ENCODE measurements around the gene GRID1. TPM values are rescaled to one million over a fixed set of nuclear protein-coding genes. Genes with fewer than 3 reads are reported as not detected.
A peak's percentile ranks its signal among the peaks of the same experiment; 100 is the strongest.

The GRID1 gene
- total RNA-seq, 1 donor from 2014 or later, result 1.4 TPM

GRCh38 chr10:86063341-86063740, 303.3 kb downstream of the GRID1 start:
- TF ChIP-seq, protein P1, sequence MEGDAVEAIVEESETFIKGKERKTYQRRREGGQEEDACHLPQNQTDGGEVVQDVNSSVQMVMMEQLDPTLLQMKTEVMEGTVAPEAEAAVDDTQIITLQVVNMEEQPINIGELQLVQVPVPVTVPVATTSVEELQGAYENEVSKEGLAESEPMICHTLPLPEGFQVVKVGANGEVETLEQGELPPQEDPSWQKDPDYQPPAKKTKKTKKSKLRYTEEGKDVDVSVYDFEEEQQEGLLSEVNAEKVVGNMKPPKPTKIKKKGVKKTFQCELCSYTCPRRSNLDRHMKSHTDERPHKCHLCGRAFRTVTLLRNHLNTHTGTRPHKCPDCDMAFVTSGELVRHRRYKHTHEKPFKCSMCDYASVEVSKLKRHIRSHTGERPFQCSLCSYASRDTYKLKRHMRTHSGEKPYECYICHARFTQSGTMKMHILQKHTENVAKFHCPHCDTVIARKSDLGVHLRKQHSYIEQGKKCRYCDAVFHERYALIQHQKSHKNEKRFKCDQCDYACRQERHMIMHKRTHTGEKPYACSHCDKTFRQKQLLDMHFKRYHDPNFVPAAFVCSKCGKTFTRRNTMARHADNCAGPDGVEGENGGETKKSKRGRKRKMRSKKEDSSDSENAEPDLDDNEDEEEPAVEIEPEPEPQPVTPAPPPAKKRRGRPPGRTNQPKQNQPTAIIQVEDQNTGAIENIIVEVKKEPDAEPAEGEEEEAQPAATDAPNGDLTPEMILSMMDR (IDR thresholded peaks at IDR 0.05), result no peak
- Histone ChIP-seq H3K9me3 (no peaks in the 10 kb centered on the region), H3K27ac (no peak overlapping the region), H3K36me3 (no peaks in the 10 kb centered on the region), H3K4me3 (no peak overlapping the region), H3K4me1 (no peaks in the 10 kb centered on the region), H3K27me3 (no peaks in the 10 kb centered on the region)
- no peak for DNase-seq (ENCODE audit: low spot score in 2 of 2)
- intact Hi-C loops (cut with DNase I), result no loop called here

GRCh38 chr10:86062647-86063145, 303.9 kb downstream of the GRID1 start:
- intact Hi-C loops (cut with DNase I), result no loop called here
- no peak overlapping the region for H3K4me3 ChIP-seq
- H3K9me3 ChIP-seq, result no peaks in the 10 kb centered on the region
- H3K36me3 ChIP-seq, result no peaks in the 10 kb centered on the region
- no peak overlapping the region for H3K27ac ChIP-seq
- H3K4me1 ChIP-seq, result no peaks in the 10 kb centered on the region
- TF ChIP-seq, protein P1 (IDR thresholded peaks at IDR 0.05), result no peak
- DNase-seq (ENCODE audit: low spot score in 2 of 2), result no peak
- no peaks in the 10 kb centered on the region for H3K27me3 ChIP-seq

GRCh38 chr10:86062198-86062550, 304.4 kb downstream of the GRID1 start:
- Histone ChIP-seq H3K4me3 (no peak overlapping the region), H3K4me1 (no peaks in the 10 kb centered on the region), H3K27me3 (no peaks in the 10 kb centered on the region), H3K36me3 (no peaks in the 10 kb centered on the region), H3K27ac (no peak overlapping the region), H3K9me3 (no peaks in the 10 kb centered on the region)
- TF ChIP-seq, protein P1 (IDR thresholded peaks at IDR 0.05), result no peak
- intact Hi-C loops (cut with DNase I), result no loop called here
- no peak for DNase-seq (ENCODE audit: low spot score in 2 of 2)

DNA sequence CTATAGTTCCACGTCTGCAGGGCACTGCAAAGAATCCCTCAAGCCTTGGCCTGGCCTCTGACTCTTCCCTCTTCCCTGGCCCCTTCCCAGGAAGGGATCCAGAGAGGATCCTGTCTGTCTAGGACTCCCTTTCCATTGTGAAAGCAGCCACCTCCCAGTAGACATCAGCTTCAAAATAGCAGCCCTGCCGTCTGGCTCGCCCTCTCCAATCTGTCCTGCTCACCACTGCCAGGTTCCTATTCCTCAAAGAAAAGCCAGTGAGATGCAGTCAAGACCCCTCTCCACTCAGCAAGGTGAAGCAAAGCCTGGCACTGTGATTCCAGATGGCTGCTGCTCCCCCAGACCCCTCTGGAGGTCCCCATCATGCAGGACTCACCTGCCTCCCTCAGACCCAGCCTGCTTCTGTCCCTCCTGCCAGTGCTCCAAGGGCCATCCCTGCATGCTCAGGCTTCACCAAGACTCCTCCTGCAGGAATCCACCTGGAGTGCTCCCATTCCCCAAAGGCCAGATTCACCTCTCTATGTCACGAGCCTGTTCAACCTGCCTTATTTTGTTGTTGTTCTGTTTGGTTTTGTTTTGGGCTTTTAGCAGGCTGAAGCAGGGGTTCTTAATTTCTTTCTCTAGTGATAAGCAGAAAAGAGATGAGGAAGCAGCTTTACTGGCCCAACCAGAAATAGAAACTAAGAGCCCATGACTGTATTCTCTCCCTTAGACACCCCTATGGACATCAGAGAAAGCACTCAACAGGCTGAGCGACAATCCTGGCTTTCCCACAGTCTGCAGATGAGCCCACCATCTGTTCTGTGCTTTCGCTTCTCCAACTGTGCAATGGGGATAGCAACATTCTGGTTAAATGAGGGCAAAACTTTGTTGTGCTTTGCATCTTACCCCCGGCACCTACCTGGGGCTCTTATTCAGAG, 305.1 kb downstream of the GRID1 start:
- intact Hi-C loops (cut with DNase I), result no loop called here
- no peaks in the 10 kb centered on the region for H3K27me3 ChIP-seq
- TF ChIP-seq, protein P1 (IDR thresholded peaks at IDR 0.05), result no peak

DNA sequence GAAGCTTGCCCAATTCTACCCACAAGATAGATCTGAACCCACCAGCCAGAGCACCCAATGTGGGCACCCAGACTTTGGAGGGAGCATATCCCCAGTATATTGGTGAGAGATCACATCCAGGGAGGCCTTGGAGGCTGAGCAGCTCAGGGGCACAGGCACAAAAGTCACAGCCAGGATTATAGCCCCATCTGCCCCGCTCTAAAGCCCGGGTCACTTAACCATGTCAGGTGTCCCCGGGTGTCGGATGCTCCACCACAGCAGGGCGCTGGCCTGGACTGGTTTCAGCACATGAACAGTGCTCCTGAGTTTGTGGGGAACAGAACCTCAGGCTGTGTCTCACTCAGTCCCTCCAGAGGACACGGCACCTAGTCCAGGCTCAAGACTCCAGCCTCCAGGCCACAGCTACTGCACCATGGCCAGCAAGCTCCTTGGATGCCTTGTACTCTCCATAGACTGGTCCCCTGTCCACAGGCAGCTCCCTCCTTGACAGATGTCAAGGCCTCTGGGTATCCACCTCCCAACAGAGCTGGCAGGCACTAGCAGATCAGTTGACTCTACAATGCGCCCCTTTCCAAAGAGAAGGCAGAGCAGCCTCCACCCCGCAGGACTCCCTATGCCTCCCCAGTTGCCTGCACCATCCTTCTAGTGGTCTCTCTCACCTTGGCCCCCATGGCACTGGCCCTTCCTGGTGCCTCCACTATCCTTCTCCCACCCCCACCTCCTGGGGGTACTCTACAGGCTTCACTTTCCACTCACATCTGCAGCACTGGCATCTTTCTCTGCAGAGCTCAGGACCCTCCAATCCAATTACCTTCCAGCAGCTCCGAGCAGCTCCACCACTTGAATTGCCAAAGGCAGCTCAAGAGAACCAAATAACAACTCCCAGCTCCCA, 306.0 kb downstream of the GRID1 start:
- no peak overlapping the region for H3K27ac ChIP-seq
- no peaks in the 10 kb centered on the region for H3K9me3 ChIP-seq
- TF ChIP-seq, protein P1 (IDR thresholded peaks at IDR 0.05), result no peak
- H3K4me3 ChIP-seq, result no peak overlapping the region
- H3K4me1 ChIP-seq, result no peaks in the 10 kb centered on the region
- H3K36me3 ChIP-seq, result no peaks in the 10 kb centered on the region
- no peaks in the 10 kb centered on the region for H3K27me3 ChIP-seq
- peak in 1 of 2 donors; percentile 45 for DNase-seq (ENCODE audit: low spot score in 2 of 2)
- intact Hi-C loops (cut with DNase I), result no loop called here

More for the DNA sequence above, 305.1 kb downstream of the GRID1 start:
- H3K27ac ChIP-seq, result no peak overlapping the region
- H3K4me1 ChIP-seq, result no peaks in the 10 kb centered on the region
- no peaks in the 10 kb centered on the region for H3K36me3 ChIP-seq
- H3K4me3 ChIP-seq, result no peak overlapping the region
- DNase-seq (ENCODE audit: low spot score in 2 of 2), result peak in 1 of 2 donors; percentile 22
- no peaks in the 10 kb centered on the region for H3K9me3 ChIP-seq
